ENCODE results near the gene PFAS. TPM values are rescaled to one million over a fixed set of nuclear protein-coding genes. Genes with fewer than 3 reads are reported as not detected.
"Not testable (repeated sequence)": the region's sequence is repeated elsewhere in the genome, so short reads cannot be mapped to it uniquely, and the experiment has no call there.

Gene PFAS, protein sequence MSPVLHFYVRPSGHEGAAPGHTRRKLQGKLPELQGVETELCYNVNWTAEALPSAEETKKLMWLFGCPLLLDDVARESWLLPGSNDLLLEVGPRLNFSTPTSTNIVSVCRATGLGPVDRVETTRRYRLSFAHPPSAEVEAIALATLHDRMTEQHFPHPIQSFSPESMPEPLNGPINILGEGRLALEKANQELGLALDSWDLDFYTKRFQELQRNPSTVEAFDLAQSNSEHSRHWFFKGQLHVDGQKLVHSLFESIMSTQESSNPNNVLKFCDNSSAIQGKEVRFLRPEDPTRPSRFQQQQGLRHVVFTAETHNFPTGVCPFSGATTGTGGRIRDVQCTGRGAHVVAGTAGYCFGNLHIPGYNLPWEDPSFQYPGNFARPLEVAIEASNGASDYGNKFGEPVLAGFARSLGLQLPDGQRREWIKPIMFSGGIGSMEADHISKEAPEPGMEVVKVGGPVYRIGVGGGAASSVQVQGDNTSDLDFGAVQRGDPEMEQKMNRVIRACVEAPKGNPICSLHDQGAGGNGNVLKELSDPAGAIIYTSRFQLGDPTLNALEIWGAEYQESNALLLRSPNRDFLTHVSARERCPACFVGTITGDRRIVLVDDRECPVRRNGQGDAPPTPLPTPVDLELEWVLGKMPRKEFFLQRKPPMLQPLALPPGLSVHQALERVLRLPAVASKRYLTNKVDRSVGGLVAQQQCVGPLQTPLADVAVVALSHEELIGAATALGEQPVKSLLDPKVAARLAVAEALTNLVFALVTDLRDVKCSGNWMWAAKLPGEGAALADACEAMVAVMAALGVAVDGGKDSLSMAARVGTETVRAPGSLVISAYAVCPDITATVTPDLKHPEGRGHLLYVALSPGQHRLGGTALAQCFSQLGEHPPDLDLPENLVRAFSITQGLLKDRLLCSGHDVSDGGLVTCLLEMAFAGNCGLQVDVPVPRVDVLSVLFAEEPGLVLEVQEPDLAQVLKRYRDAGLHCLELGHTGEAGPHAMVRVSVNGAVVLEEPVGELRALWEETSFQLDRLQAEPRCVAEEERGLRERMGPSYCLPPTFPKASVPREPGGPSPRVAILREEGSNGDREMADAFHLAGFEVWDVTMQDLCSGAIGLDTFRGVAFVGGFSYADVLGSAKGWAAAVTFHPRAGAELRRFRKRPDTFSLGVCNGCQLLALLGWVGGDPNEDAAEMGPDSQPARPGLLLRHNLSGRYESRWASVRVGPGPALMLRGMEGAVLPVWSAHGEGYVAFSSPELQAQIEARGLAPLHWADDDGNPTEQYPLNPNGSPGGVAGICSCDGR (N-terminal part only)
- polyA plus RNA-seq (2013, experiment 1 of 2), result 63.3 TPM
- polyA plus RNA-seq (2013, experiment 2 of 2), result 55.2 TPM

DNA sequence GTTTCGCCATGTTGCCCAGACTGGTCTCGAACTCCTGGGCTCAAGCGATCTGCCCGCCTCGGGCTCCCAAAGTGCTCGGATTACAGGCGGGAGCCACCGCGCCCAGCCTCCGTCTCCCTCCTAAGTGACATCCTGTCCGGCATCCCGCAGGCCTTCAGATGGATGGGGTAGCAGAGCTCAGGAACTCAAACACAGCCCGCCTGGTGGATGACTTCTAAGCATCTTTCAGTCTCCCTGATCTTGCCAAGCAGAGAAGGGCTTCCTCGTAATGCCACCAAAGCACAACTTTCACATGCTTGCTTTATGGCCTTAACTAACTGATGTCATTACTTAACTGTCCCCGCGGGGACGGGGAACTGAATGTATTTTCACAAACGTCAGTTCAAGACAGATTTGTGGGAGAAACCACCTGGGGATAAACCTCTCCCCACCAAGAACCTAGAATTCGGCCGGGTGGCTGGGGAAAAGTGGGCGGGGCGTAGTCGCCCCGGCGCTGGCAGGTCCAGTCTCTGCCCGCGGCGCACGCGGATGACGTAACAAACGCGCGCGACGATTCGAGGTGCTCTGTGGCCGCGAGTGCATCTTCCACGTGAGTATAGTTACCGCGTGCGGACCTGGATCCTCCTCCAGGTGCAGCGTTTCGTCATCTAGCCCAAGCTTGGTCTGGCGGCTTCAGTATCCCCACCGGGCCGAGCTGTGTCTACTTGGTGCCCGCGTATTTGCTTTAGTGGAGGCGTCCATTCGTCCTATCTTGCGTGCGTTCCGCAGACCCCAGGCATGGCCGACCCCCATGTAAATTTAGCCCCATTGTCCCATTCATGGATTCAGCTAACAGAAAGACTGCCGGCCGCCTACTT lies at the start of gene PFAS:
Gene PFAS, plus strand, starts transcription at position 539 of the 857 bp plus-strand sequence. CDS start 4,649 bp downstream, outside the sequence.
- no peaks in the 10 kb centered on the region for H3K27me3 ChIP-seq (ENCODE audit: insufficient read depth, low read length)
- peak within 1 kb of the TSS; percentile 93 for H3K4me3 ChIP-seq (ENCODE audit: low read length)
- peaks cover 17% of the 10 kb centered on the region for H3K36me3 ChIP-seq (ENCODE audit: insufficient read depth, low read length)
- H3K9ac ChIP-seq (ENCODE audit: low read depth, low read length), result peak within 1 kb of the TSS; percentile 97
- H3K27ac ChIP-seq (ENCODE audit: low read depth, low read length), result peak within 1 kb of the TSS; percentile 99
- under 1% methylated on average over 58 of the region's 58 CpGs for WGBS
- H3K9me3 ChIP-seq (ENCODE audit: insufficient read depth, low read depth, low read length), result no peaks in the 10 kb centered on the region
- H3K4me1 ChIP-seq (ENCODE audit: insufficient read depth, low read length), result peaks cover 8% of the 10 kb centered on the region; the same call in 1 of the 2 replicates

- Histone ChIP-seq H3K36me3 (ENCODE audit: insufficient read depth, low read length) (peaks cover 52% of the 10 kb centered on the region), H3K27me3 (ENCODE audit: insufficient read depth, low read length) (no peaks in the 10 kb centered on the region), H3K9ac (ENCODE audit: low read depth, low read length) (no peak overlapping the region), H3K4me1 (ENCODE audit: insufficient read depth, low read length) (peaks cover 6% of the 10 kb centered on the region; the same call in 1 of the 2 replicates), H3K27ac (ENCODE audit: low read depth, low read length) (no peak overlapping the region), H3K4me3 (ENCODE audit: low read length) (no peak overlapping the region), H3K9me3 (ENCODE audit: insufficient read depth, low read depth, low read length) (no peaks in the 10 kb centered on the region)
- 90% methylated on average over 19 of the region's 19 CpGs for WGBS
These were observed 44.1 kb upstream of the PFAS start for GRCh38 chr17:8204761-8205555.

DNA sequence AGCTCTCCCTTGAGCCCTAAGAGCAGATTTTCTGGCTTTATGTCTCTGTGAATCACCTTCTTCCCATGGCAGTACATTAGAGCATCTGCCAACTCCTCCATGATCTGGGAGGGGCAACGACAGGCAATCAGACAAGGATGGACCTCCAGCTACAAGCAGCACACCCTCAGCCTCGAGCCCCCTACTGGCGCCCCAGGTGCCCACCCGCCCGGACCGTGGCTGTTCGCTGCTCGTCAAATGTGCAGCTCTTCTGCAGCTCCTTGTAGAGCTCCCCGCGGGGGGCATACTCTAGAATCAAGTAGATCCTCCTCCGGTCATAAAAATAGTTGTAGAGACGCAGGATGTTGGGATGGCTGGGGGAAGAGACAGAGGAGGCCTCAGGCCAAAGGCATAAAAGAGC lies 42.6 kb upstream of the PFAS start:
- WGBS, result 96% methylated on average over 12 of the region's 12 CpGs
- no peaks in the 10 kb centered on the region for H3K27me3 ChIP-seq (ENCODE audit: insufficient read depth, low read length)
- H3K9me3 ChIP-seq (ENCODE audit: insufficient read depth, low read depth, low read length), result no peaks in the 10 kb centered on the region
- H3K36me3 ChIP-seq (ENCODE audit: insufficient read depth, low read length), result peaks cover 49% of the 10 kb centered on the region
- no peak overlapping the region for H3K27ac ChIP-seq (ENCODE audit: low read depth, low read length)
- H3K4me1 ChIP-seq (ENCODE audit: insufficient read depth, low read length), result peaks cover 6% of the 10 kb centered on the region; the same call in 1 of the 2 replicates
- H3K9ac ChIP-seq (ENCODE audit: low read depth, low read length), result no peak overlapping the region
- H3K4me3 ChIP-seq (ENCODE audit: low read length), result no peak overlapping the region

DNA sequence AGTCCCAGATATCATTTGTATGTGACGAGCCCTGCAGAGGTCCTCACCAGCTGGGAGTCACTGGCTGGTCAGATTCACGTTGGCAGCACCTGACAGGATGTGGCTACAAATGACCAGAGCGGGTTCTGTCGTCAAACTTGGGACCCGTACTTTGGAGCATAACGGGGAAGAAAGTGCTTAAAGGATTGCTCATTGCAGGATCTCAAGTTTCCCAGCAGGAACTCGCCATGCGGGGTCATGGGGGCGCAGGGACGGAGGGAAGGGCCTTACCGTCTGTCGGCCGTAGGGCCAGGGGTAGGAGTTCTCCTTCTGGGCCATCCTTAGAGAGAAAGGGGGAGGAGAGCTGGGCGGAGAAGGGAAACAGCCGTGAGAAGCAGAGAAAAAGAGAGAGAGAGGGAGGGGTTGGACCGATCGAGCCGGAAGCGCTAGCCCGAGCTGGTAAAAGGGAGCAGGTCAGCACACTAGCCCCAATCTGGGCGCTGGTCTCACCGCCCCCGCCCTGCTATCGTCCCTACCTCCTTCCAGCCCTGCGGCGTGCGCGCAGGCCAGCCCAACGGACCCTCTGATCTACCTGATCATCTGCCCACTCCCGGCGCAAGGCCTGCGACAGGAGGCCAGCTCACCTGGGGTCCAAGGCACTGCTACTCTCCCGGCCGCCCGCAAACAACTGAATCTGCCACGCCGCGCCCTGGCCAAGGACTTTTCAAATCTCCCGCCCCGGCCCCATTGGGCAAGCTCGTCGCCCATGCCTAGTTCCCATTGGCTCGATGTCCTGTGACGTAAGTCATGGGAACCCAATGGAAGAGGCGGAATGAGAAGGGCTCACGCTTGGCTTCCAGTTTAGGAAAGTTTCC lies 39.0 kb upstream of the PFAS start, which contains the start of gene AURKB:
Gene AURKB, minus strand, starts transcription at position 669 of the 854 bp plus-strand sequence. Its CDS starts 351 bp downstream, at position 318.
- Histone ChIP-seq H3K9me3 (ENCODE audit: insufficient read depth, low read depth, low read length) (no peaks in the 10 kb centered on the region), H3K9ac (ENCODE audit: low read depth, low read length) (peak within 1 kb of the TSS; percentile 94), H3K27ac (ENCODE audit: low read depth, low read length) (peak within 1 kb of the TSS; percentile 96), H3K4me1 (ENCODE audit: insufficient read depth, low read length) (peaks cover 6% of the 10 kb centered on the region; the same call in 1 of the 2 replicates), H3K36me3 (ENCODE audit: insufficient read depth, low read length) (peaks cover 28% of the 10 kb centered on the region), H3K27me3 (ENCODE audit: insufficient read depth, low read length) (no peaks in the 10 kb centered on the region), H3K4me3 (ENCODE audit: low read length) (peak within 1 kb of the TSS; percentile 85)
- under 1% methylated on average over 46 of the region's 46 CpGs for WGBS

GRCh38 chr17:8210761-8211458 lies 38.2 kb upstream of the PFAS start:
- peak overlapping the region; percentile 85 for H3K4me3 ChIP-seq (ENCODE audit: low read length)
- peaks cover 6% of the 10 kb centered on the region; the same call in 1 of the 2 replicates for H3K4me1 ChIP-seq (ENCODE audit: insufficient read depth, low read length)
- H3K9me3 ChIP-seq (ENCODE audit: insufficient read depth, low read depth, low read length), result no peaks in the 10 kb centered on the region
- peak overlapping the region; percentile 27; the same call in 1 of the 2 replicates for H3K27ac ChIP-seq (ENCODE audit: low read depth, low read length)
- no peaks in the 10 kb centered on the region for H3K27me3 ChIP-seq (ENCODE audit: insufficient read depth, low read length)
- H3K9ac ChIP-seq (ENCODE audit: low read depth, low read length), result peak overlapping the region; percentile 94
- 44% methylated on average over 18 of the region's 22 CpGs for WGBS
- H3K36me3 ChIP-seq (ENCODE audit: insufficient read depth, low read length), result peaks cover 21% of the 10 kb centered on the region

DNA sequence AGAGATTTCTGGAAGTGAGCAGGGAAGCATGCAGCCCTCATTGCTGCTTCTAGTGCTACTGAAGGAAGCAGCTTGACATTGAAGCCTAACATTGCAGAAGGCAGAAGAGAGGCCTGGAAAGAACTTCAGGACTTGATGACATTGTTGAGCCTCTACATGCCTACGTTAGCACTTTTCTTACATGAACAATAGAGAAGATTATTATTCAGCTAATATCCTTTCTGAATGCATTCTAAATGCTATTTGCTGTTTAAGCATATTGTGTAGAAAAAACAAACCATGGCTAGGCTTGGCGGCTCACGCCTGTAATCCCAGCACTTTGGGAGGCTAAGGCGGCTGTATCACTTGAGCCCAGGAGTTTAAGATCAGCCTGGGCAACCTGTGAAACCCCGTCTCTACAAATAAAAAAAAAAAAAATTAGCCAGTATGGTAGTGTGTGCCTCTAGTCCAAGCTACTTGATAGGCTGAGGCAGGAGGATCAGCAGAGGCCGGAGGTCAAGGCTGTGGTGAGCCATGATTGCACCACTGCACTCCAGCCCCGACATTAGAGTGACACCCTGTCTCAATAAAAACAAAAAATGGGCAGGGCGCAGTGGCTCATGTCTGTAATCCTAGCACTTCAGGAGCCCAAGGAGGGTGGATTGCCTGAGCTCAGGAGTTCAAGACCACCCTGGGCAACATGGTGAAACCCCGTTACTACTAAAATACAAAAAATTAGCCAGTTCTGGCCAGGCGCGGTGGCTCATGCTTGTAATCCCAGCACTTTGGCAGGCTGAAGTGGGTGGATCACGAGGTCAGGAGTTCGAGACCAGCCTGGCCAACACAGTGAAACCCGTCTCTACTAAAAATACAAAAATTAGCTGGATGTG lies 36.5 kb upstream of the PFAS start:
- no peaks in the 10 kb centered on the region for H3K9me3 ChIP-seq (ENCODE audit: insufficient read depth, low read depth, low read length)
- peaks cover 6% of the 10 kb centered on the region; the same call in 1 of the 2 replicates for H3K4me1 ChIP-seq (ENCODE audit: insufficient read depth, low read length)
- no peaks in the 10 kb centered on the region for H3K27me3 ChIP-seq (ENCODE audit: insufficient read depth, low read length)
- no peak overlapping the region for H3K4me3 ChIP-seq (ENCODE audit: low read length)
- 87% methylated on average over 13 of the region's 14 CpGs for WGBS
- H3K9ac ChIP-seq (ENCODE audit: low read depth, low read length), result no peak overlapping the region
- no peak overlapping the region for H3K27ac ChIP-seq (ENCODE audit: low read depth, low read length)
- peaks cover 4% of the 10 kb centered on the region for H3K36me3 ChIP-seq (ENCODE audit: insufficient read depth, low read length)

DNA sequence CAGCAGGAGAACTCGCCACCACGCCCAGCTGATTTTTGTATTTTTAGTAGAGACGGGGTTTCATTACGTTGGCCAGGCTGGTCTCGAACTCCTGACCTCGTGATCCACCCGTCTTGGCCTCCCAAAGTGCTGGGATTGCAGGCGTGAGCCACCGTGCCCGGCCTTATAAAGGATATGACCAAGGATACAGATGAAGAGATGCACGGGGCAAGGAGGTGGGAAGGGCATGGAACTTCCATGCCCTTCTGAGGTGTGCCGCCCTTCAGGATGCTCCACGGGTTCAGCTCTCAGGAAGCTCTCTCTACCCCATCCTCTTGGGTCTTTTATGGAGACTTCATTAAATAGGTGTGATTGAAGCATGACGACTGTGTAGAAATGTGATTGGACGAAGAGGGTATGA lies 35.1 kb upstream of the PFAS start:
- H3K27me3 ChIP-seq (ENCODE audit: insufficient read depth, low read length); H3K9ac ChIP-seq (ENCODE audit: low read depth, low read length); H3K4me3 ChIP-seq (ENCODE audit: low read length); H3K36me3 ChIP-seq (ENCODE audit: insufficient read depth, low read length); H3K9me3 ChIP-seq (ENCODE audit: insufficient read depth, low read depth, low read length); H3K4me1 ChIP-seq (ENCODE audit: insufficient read depth, low read length); H3K27ac ChIP-seq (ENCODE audit: low read depth, low read length): not testable (repeated sequence)
- WGBS, result 84% methylated on average over 14 of the region's 15 CpGs

Data from HUES64 (cell line).